ENCODE results near the gene GGCT.

GGCT gene

GRCh38 chr7:30514177-30514576 is 9.5 kb upstream of the GGCT start:
- Histone ChIP-seq H2AFZ (ENCODE audit: low read length) (no peak overlapping the region), H2BK120ac (ENCODE audit: low read depth, low read length) (no peak overlapping the region), H3K4ac (ENCODE audit: low read length) (no peak overlapping the region), H2BK15ac (ENCODE audit: low read length) (no peak overlapping the region), H3K18ac (ENCODE audit: low read length) (no peak overlapping the region), H3K23ac (ENCODE audit: low read depth, low read length, poor library complexity) (no peak overlapping the region), H3K9ac (ENCODE audit: low read depth, low read length, poor library complexity) (no peak overlapping the region), H4K91ac (ENCODE audit: low read depth, low read length, poor library complexity) (no peak overlapping the region), H3K9me3 (replicated peaks in 1 of 2; ENCODE audit: control insufficient read depth in 2 of 2, insufficient read depth in 1 of 2, low read depth in 1 of 2, low read length in 2 of 2) (no peaks in the 10 kb centered on the region), H2AK5ac (ENCODE audit: low read depth, low read length) (no peak overlapping the region), H2BK12ac (ENCODE audit: low read length) (no peak overlapping the region), H3K14ac (ENCODE audit: low read length) (no peak overlapping the region), H3K27me3 (ENCODE audit: control insufficient read depth in 3 of 3, insufficient read depth in 3 of 3, low read depth in 1 of 3, low read length in 3 of 3) (no peaks in the 10 kb centered on the region), H4K8ac (ENCODE audit: low read depth, low read length) (no peak overlapping the region), H3K79me1 (ENCODE audit: low read depth, low read length) (no peaks in the 10 kb centered on the region), H3K4me3 (ENCODE audit: low read length in 2 of 2) (no peak overlapping the region), H2BK5ac (ENCODE audit: low read length) (no peak overlapping the region), H3K27ac (replicated peaks; ENCODE audit: low read length) (no peak overlapping the region), H3K36me3 (replicated peaks in 1 of 2; ENCODE audit: control insufficient read depth in 2 of 2, insufficient read depth in 2 of 2, low read length in 2 of 2) (no peaks in the 10 kb centered on the region), H3K4me2 (ENCODE audit: insufficient read depth, low read length, poor library complexity, severe bottlenecking) (no peak overlapping the region), H3K4me1 (ENCODE audit: control insufficient read depth in 2 of 2, insufficient read depth in 1 of 2, low read depth in 1 of 2, low read length in 2 of 2) (no peaks in the 10 kb centered on the region)
- WGBS, 2 donors (ENCODE audit: extremely low coverage in 2 of 2, insufficient read length in 2 of 2, insufficient replicate concordance in 1 of 2) = no CpG with 5 or more reads among the region's 3 CpGs
- DNase-seq (ENCODE audit: low spot score) = no peak

- WGBS, 2 donors (ENCODE audit: extremely low coverage in 2 of 2, insufficient read length in 2 of 2, insufficient replicate concordance in 1 of 2) = no CpG with 5 or more reads among the region's 2 CpGs
- H2BK120ac ChIP-seq (ENCODE audit: low read depth, low read length) = no peak overlapping the region
- no peak overlapping the region for H3K18ac ChIP-seq (ENCODE audit: low read length)
- DNase-seq (ENCODE audit: low spot score) = no peak
- H3K9me3 ChIP-seq (replicated peaks in 1 of 2; ENCODE audit: control insufficient read depth in 2 of 2, insufficient read depth in 1 of 2, low read depth in 1 of 2, low read length in 2 of 2) = no peaks in the 10 kb centered on the region
- H3K79me1 ChIP-seq (ENCODE audit: low read depth, low read length) = no peaks in the 10 kb centered on the region
- H3K9ac ChIP-seq (ENCODE audit: low read depth, low read length, poor library complexity) = no peak overlapping the region
- no peak overlapping the region for H2BK15ac ChIP-seq (ENCODE audit: low read length)
- H4K8ac ChIP-seq (ENCODE audit: low read depth, low read length) = no peak overlapping the region
- no peak overlapping the region for H3K4ac ChIP-seq (ENCODE audit: low read length)
- H2BK12ac ChIP-seq (ENCODE audit: low read length) = no peak overlapping the region
- no peak overlapping the region for H2AFZ ChIP-seq (ENCODE audit: low read length)
- no peak overlapping the region for H2AK5ac ChIP-seq (ENCODE audit: low read depth, low read length)
- H3K4me2 ChIP-seq (ENCODE audit: insufficient read depth, low read length, poor library complexity, severe bottlenecking) = no peak overlapping the region
- H2BK5ac ChIP-seq (ENCODE audit: low read length) = no peak overlapping the region
- H3K36me3 ChIP-seq (replicated peaks in 1 of 2; ENCODE audit: control insufficient read depth in 2 of 2, insufficient read depth in 2 of 2, low read length in 2 of 2) = no peaks in the 10 kb centered on the region
- H3K27ac ChIP-seq (replicated peaks; ENCODE audit: low read length) = no peak overlapping the region
- H3K4me1 ChIP-seq (ENCODE audit: control insufficient read depth in 2 of 2, insufficient read depth in 1 of 2, low read depth in 1 of 2, low read length in 2 of 2) = no peaks in the 10 kb centered on the region
- no peak overlapping the region for H3K14ac ChIP-seq (ENCODE audit: low read length)
- no peaks in the 10 kb centered on the region for H3K27me3 ChIP-seq (ENCODE audit: control insufficient read depth in 3 of 3, insufficient read depth in 3 of 3, low read depth in 1 of 3, low read length in 3 of 3)
- H3K23ac ChIP-seq (ENCODE audit: low read depth, low read length, poor library complexity) = no peak overlapping the region
- H3K4me3 ChIP-seq (ENCODE audit: low read length in 2 of 2) = no peak overlapping the region
- H4K91ac ChIP-seq (ENCODE audit: low read depth, low read length, poor library complexity) = no peak overlapping the region
These were observed 9.1 kb upstream of the GGCT start for GRCh38 chr7:30513762-30514161.

GRCh38 chr7:30511973-30512662 is 7.5 kb upstream of the GGCT start:
- Histone ChIP-seq H2BK5ac (ENCODE audit: low read length) (no peak overlapping the region), H3K27ac (replicated peaks; ENCODE audit: low read length) (no peak overlapping the region), H3K23ac (ENCODE audit: low read depth, low read length, poor library complexity) (no peak overlapping the region), H3K14ac (ENCODE audit: low read length) (no peak overlapping the region), H4K8ac (ENCODE audit: low read depth, low read length) (no peak overlapping the region), H3K4me1 (ENCODE audit: control insufficient read depth in 2 of 2, insufficient read depth in 1 of 2, low read depth in 1 of 2, low read length in 2 of 2) (no peaks in the 10 kb centered on the region), H3K4me3 (ENCODE audit: low read length in 2 of 2) (no peak overlapping the region), H3K4ac (ENCODE audit: low read length) (no peak overlapping the region), H3K18ac (ENCODE audit: low read length) (no peak overlapping the region), H2BK15ac (ENCODE audit: low read length) (no peak overlapping the region), H3K4me2 (ENCODE audit: insufficient read depth, low read length, poor library complexity, severe bottlenecking) (no peak overlapping the region), H3K79me1 (ENCODE audit: low read depth, low read length) (no peaks in the 10 kb centered on the region), H3K9me3 (replicated peaks in 1 of 2; ENCODE audit: control insufficient read depth in 2 of 2, insufficient read depth in 1 of 2, low read depth in 1 of 2, low read length in 2 of 2) (no peaks in the 10 kb centered on the region), H3K27me3 (ENCODE audit: control insufficient read depth in 3 of 3, insufficient read depth in 3 of 3, low read depth in 1 of 3, low read length in 3 of 3) (no peaks in the 10 kb centered on the region), H2AFZ (ENCODE audit: low read length) (no peak overlapping the region), H3K36me3 (replicated peaks in 1 of 2; ENCODE audit: control insufficient read depth in 2 of 2, insufficient read depth in 2 of 2, low read length in 2 of 2) (no peaks in the 10 kb centered on the region), H3K9ac (ENCODE audit: low read depth, low read length, poor library complexity) (no peak overlapping the region), H2BK120ac (ENCODE audit: low read depth, low read length) (no peak overlapping the region), H2AK5ac (ENCODE audit: low read depth, low read length) (no peak overlapping the region), H2BK12ac (ENCODE audit: low read length) (no peak overlapping the region), H4K91ac (ENCODE audit: low read depth, low read length, poor library complexity) (no peak overlapping the region)
- WGBS, 2 donors (ENCODE audit: extremely low coverage in 2 of 2, insufficient read length in 2 of 2, insufficient replicate concordance in 1 of 2) = no CpG with 5 or more reads among the region's 1 CpG
- no peak for DNase-seq (ENCODE audit: low spot score)

GRCh38 chr7:30511494-30511893 is 6.9 kb upstream of the GGCT start:
- Histone ChIP-seq H4K91ac (ENCODE audit: low read depth, low read length, poor library complexity) (no peak overlapping the region), H2BK15ac (ENCODE audit: low read length) (no peak overlapping the region), H2AFZ (ENCODE audit: low read length) (no peak overlapping the region), H3K4ac (ENCODE audit: low read length) (no peak overlapping the region), H3K4me2 (ENCODE audit: insufficient read depth, low read length, poor library complexity, severe bottlenecking) (no peak overlapping the region), H3K18ac (ENCODE audit: low read length) (no peak overlapping the region), H4K8ac (ENCODE audit: low read depth, low read length) (no peak overlapping the region), H3K27ac (replicated peaks; ENCODE audit: low read length) (no peak overlapping the region), H3K9me3 (replicated peaks in 1 of 2; ENCODE audit: control insufficient read depth in 2 of 2, insufficient read depth in 1 of 2, low read depth in 1 of 2, low read length in 2 of 2) (no peaks in the 10 kb centered on the region), H3K23ac (ENCODE audit: low read depth, low read length, poor library complexity) (no peak overlapping the region), H2BK5ac (ENCODE audit: low read length) (no peak overlapping the region), H2BK12ac (ENCODE audit: low read length) (no peak overlapping the region), H3K36me3 (replicated peaks in 1 of 2; ENCODE audit: control insufficient read depth in 2 of 2, insufficient read depth in 2 of 2, low read length in 2 of 2) (no peaks in the 10 kb centered on the region), H2BK120ac (ENCODE audit: low read depth, low read length) (no peak overlapping the region), H3K27me3 (ENCODE audit: control insufficient read depth in 3 of 3, insufficient read depth in 3 of 3, low read depth in 1 of 3, low read length in 3 of 3) (no peaks in the 10 kb centered on the region), H3K9ac (ENCODE audit: low read depth, low read length, poor library complexity) (no peak overlapping the region), H3K14ac (ENCODE audit: low read length) (no peak overlapping the region), H3K4me3 (ENCODE audit: low read length in 2 of 2) (no peak overlapping the region), H3K4me1 (ENCODE audit: control insufficient read depth in 2 of 2, insufficient read depth in 1 of 2, low read depth in 1 of 2, low read length in 2 of 2) (no peaks in the 10 kb centered on the region), H2AK5ac (ENCODE audit: low read depth, low read length) (no peak overlapping the region), H3K79me1 (ENCODE audit: low read depth, low read length) (no peaks in the 10 kb centered on the region)
- no CpG with 5 or more reads among the region's 2 CpGs for WGBS, 2 donors (ENCODE audit: extremely low coverage in 2 of 2, insufficient read length in 2 of 2, insufficient replicate concordance in 1 of 2)
- no peak for DNase-seq (ENCODE audit: low spot score)

Data from neuronal stem cell (in vitro differentiated cells).